BLaER1 (cell line): Measurements from ENCODE around the gene HAUS2.
A peak's percentile ranks its signal among the peaks of the same experiment; 100 is the strongest.
"Not testable (repeated sequence)": the region's sequence is repeated elsewhere in the genome, so short reads cannot be mapped to it uniquely, and the experiment has no call there.

Experiments used
- H3K27ac ChIP-seq: shearing (Covaris generic); formaldehyde crosslinking; 2 replicates; pipeline ENCODE4 v1.8.1; 2022
- H3K27me3 ChIP-seq: shearing (Covaris generic); formaldehyde crosslinking; 2 replicates; pipeline ENCODE4 v1.8.1; 2022
- H3K36me3 ChIP-seq: shearing (Covaris generic); formaldehyde crosslinking; 2 replicates; pipeline ENCODE4 v1.8.1; 2022
- H3K4me1 ChIP-seq: shearing (Covaris generic); formaldehyde crosslinking; 2 replicates; pipeline ENCODE4 v1.8.1; 2022
- H3K4me2 ChIP-seq: shearing (Covaris generic); formaldehyde crosslinking; 2 replicates; pipeline ENCODE4 v1.8.1; 2022
- H3K4me3 ChIP-seq: shearing (Covaris generic); formaldehyde crosslinking; 2 replicates; pipeline ENCODE4 v1.8.1; 2022
- H3K9ac ChIP-seq: shearing (Covaris generic); formaldehyde crosslinking; 2 replicates; pipeline ENCODE4 v1.8.1; 2022
- H3K9me3 ChIP-seq: shearing (Covaris generic); formaldehyde crosslinking; 2 replicates; pipeline ENCODE4 v1.8.1; 2022
- H4K20me1 ChIP-seq: shearing (Covaris generic); formaldehyde crosslinking; 2 replicates; pipeline ENCODE4 v1.8.1; 2022
- Cebpa-rat ChIP-seq: shearing (Covaris generic); IDR thresholded peaks from 2 replicates; pipeline ENCODE4 v1.8.1; 2022

The HAUS2 gene

GRCh38 chr15:42590619-42591237, 42.1 kb downstream of the HAUS2 start:
- Histone ChIP-seq H3K4me1 (peaks cover 15% of the 10 kb centered on the region), H3K9ac (no peak overlapping the region), H4K20me1 (no peaks in the 10 kb centered on the region), H3K27ac (no peak overlapping the region), H3K27me3 (no peaks in the 10 kb centered on the region), H3K4me3 (no peak overlapping the region), H3K36me3 (peaks cover 66% of the 10 kb centered on the region), H3K9me3 (no peaks in the 10 kb centered on the region), H3K4me2 (no peak overlapping the region)
- TF ChIP-seq Cebpa-rat, result no peak

DNA sequence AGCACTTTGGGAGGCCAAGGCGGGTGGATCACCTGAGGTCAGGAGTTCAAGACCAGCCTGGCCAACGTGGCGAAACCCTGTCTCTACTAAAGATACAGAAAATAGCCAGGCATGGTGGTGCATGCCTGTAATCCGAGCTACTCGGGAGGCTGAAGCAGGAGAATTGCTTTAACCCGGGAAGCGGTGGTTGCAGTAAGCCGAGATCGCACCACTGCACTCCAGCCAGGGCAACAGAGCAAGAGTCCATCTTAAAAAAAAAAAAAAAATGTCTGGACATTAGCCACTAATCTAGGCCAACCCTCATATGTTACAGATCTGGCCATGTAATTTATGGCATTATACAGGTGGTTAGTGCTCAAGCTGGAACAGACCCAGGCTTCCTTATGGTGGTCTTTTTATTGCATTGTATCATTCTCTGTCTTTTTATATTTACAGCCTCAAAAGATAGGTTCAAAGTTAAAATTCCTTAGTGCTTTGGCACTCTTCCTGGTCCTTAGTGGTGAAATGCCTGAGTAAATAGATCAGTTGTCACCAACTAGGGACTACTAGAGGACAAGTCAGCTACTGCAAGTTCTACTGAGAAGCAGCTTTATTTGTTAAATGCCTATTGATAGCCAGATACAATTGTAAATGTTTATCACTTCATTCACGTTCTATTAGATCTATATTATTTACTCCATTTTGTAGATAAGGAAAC, 42.7 kb downstream of the HAUS2 start:
- H3K9me3 ChIP-seq, result no peaks in the 10 kb centered on the region
- no peak for TF ChIP-seq Cebpa-rat
- no peak overlapping the region for H3K27ac ChIP-seq
- H3K4me2 ChIP-seq, result no peak overlapping the region
- no peaks in the 10 kb centered on the region for H4K20me1 ChIP-seq
- H3K4me1 ChIP-seq, result peaks cover 15% of the 10 kb centered on the region
- H3K27me3 ChIP-seq, result no peaks in the 10 kb centered on the region
- peaks cover 65% of the 10 kb centered on the region for H3K36me3 ChIP-seq
- no peak overlapping the region for H3K9ac ChIP-seq
- no peak overlapping the region for H3K4me3 ChIP-seq

DNA sequence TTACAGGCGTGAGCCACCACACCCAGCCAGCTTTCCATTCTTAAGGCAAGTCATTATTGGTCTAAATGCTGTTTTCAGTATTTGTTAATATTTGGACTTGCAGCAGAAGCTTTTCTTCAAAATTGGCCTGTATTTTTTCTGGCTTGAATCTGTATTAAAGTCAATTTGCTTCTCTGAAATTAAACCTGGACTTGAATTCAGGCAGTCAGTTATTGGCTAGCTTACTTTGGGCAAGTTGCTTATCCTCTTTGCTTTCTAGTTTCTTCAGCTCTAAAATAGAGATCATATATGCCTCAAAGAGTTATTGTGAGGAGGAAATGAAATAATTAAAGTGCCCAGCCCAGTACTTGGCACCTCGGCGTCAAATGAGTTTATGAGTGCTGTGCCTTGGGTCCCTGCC, 44.1 kb downstream of the HAUS2 start:
- Histone ChIP-seq H3K27ac (no peak overlapping the region), H3K4me1 (peaks cover 15% of the 10 kb centered on the region), H3K27me3 (no peaks in the 10 kb centered on the region), H4K20me1 (no peaks in the 10 kb centered on the region), H3K9ac (no peak overlapping the region), H3K9me3 (no peaks in the 10 kb centered on the region), H3K36me3 (peaks cover 62% of the 10 kb centered on the region), H3K4me3 (no peak overlapping the region), H3K4me2 (no peak overlapping the region)
- TF ChIP-seq Cebpa-rat, result no peak

GRCh38 chr15:42593143-42593542, 44.5 kb downstream of the HAUS2 start:
- no peaks in the 10 kb centered on the region for H3K9me3 ChIP-seq
- H4K20me1 ChIP-seq, result no peaks in the 10 kb centered on the region
- no peak overlapping the region for H3K27ac ChIP-seq
- no peak overlapping the region for H3K4me2 ChIP-seq
- peaks cover 62% of the 10 kb centered on the region for H3K36me3 ChIP-seq
- no peak overlapping the region for H3K9ac ChIP-seq
- no peak for TF ChIP-seq Cebpa-rat
- H3K4me1 ChIP-seq, result peaks cover 10% of the 10 kb centered on the region
- H3K27me3 ChIP-seq, result no peaks in the 10 kb centered on the region
- no peak overlapping the region for H3K4me3 ChIP-seq

- H3K4me2 ChIP-seq, result no peak overlapping the region
- no peak overlapping the region for H3K4me3 ChIP-seq
- H3K4me1 ChIP-seq, result 0 out of 2 replicates have a peak, but pooled peaks cover under 1% of the 10 kb centered on the region
- H3K9me3 ChIP-seq, result no peaks in the 10 kb centered on the region
- no peak overlapping the region for H3K27ac ChIP-seq
- TF ChIP-seq Cebpa-rat, result no peak
- peaks cover 66% of the 10 kb centered on the region for H3K36me3 ChIP-seq
- H3K27me3 ChIP-seq, result no peaks in the 10 kb centered on the region
- H4K20me1 ChIP-seq, result no peaks in the 10 kb centered on the region
- no peak overlapping the region for H3K9ac ChIP-seq
Measured at GRCh38 chr15:42594095-42594494, 45.5 kb downstream of the HAUS2 start.

DNA sequence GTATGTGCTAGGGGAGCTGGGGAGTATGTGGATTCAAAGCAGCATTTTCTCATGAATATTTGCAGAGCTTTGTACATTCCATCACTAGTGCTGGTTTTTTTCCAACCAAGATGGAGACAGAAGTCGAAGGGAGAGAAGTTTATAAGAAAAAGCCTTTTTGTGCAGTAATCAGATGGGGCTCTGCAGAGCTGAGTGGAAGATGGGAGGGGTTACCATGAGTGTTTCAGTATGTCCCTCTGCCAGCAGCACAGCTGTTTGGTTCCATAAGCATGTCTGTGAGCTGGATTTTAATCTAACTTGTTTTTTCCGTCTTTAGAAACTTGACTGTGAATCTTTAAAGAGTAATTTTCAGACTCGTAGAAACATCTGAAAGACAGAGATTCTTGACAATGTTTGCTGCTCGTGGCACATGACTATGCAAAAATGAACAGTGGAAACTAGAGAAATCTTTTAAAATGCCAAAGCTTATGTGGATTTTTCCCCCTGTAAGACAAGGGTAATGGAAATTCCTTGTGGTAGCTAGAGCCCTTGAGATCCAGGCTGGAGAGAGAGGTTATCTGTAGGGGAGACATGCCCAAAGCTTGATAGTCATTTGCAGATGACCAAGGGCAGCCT, 47.1 kb downstream of the HAUS2 start:
- no peak for TF ChIP-seq Cebpa-rat
- no peaks in the 10 kb centered on the region for H3K27me3 ChIP-seq
- peaks cover 11% of the 10 kb centered on the region; the same call in 1 of the 2 replicates for H3K9me3 ChIP-seq
- no peak overlapping the region for H3K4me3 ChIP-seq
- no peak overlapping the region for H3K27ac ChIP-seq
- H3K36me3 ChIP-seq, result peaks cover 65% of the 10 kb centered on the region
- no peak overlapping the region for H3K9ac ChIP-seq
- H3K4me2 ChIP-seq, result no peak overlapping the region
- no peaks in the 10 kb centered on the region for H3K4me1 ChIP-seq
- no peaks in the 10 kb centered on the region for H4K20me1 ChIP-seq

GRCh38 chr15:42601316-42601715, 52.7 kb downstream of the HAUS2 start:
- H3K9me3 ChIP-seq, result peaks cover 40% of the 10 kb centered on the region
- H4K20me1 ChIP-seq, H3K4me2 ChIP-seq, H3K27me3 ChIP-seq, H3K9ac ChIP-seq, H3K27ac ChIP-seq: not testable (repeated sequence)
- 0 out of 2 replicates have a peak overlapping the region, but pooled peaks have one; percentile 25 for H3K4me3 ChIP-seq
- peaks cover 31% of the 10 kb centered on the region for H3K4me1 ChIP-seq
- H3K36me3 ChIP-seq, result peaks cover 47% of the 10 kb centered on the region

- no peak overlapping the region for H3K27ac ChIP-seq
- H3K9me3 ChIP-seq, result peaks cover 40% of the 10 kb centered on the region
- no peaks in the 10 kb centered on the region for H4K20me1 ChIP-seq
- H3K4me3 ChIP-seq, result no peak overlapping the region
- H3K36me3 ChIP-seq, result peaks cover 44% of the 10 kb centered on the region
- H3K4me2 ChIP-seq, result no peak overlapping the region
- peaks cover 43% of the 10 kb centered on the region for H3K4me1 ChIP-seq
- no peak overlapping the region for H3K9ac ChIP-seq
- no peak for TF ChIP-seq Cebpa-rat
- H3K27me3 ChIP-seq, result no peaks in the 10 kb centered on the region
Measured at GRCh38 chr15:42602501-42602900, 53.9 kb downstream of the HAUS2 start.

- no peaks in the 10 kb centered on the region for H4K20me1 ChIP-seq
- H3K36me3 ChIP-seq, result peaks cover 41% of the 10 kb centered on the region
- no peaks in the 10 kb centered on the region for H3K27me3 ChIP-seq
- H3K9ac ChIP-seq, result no peak overlapping the region
- no peak for TF ChIP-seq Cebpa-rat
- peaks cover 40% of the 10 kb centered on the region for H3K9me3 ChIP-seq
- H3K4me2 ChIP-seq, result peak overlapping the region; percentile 89
- no peak overlapping the region for H3K4me3 ChIP-seq
- H3K27ac ChIP-seq, result peak overlapping the region; percentile 80
- peaks cover 58% of the 10 kb centered on the region for H3K4me1 ChIP-seq
Measured at GRCh38 chr15:42603978-42604377, 55.3 kb downstream of the HAUS2 start.
